Brain pericyte (primary cell): ENCODE results near the gene CSNK1A1.
"Not testable (repeated sequence)": the region's sequence is repeated elsewhere in the genome, so short reads cannot be mapped to it uniquely, and the experiment has no call there.

Source experiments
- DNase-seq: peaks from one replicate; pipeline ENCODE4 v3.0.0-alpha.2; 2012; ENCODE audit warnings: low read depth, low spot score

Gene CSNK1A1

DNA sequence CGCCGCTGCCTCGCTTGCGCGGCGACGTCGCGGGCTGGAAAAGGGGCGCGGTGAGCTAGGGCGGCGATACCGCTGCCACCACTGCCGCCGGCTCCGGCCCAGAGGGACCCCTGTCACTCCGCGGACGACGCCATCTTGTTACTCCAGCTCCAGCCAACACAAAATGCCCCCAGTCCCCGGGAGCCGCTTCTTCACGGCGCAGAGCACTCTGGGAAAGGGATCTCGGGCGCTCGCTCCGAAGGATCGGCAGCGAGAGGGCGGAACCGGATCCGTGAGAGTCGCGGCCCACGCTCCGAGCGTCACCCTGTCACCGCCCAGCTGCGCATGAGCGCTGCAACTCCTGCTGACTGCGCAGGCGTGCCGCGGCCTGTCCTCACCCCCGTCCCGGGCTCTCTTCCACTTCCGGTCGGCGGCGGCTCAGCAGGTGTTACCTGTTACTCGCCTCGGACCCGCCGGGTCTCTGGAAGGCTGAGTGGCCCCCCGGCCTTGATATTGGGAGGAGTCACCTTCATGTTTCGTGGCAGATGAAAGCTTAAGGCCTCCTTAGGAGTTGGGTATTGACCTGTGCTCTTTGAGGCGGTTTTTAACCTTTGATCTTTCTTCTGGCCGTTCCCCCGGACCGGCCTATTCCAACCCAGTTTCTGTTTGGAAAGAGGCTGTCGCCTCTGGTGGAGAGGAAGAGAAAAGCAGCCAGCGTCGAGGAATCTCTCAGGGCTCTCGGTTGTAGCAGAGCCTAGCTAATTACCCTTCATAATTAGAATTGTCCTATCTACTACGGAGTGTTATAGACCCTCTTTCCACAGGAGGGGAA, at the start of gene CSNK1A1:
Gene CSNK1A1 (minus strand): TSS at position 213 of the 811 bp plus-strand sequence. CDS start 475 bp downstream, outside the sequence.
- peak; percentile 98 for DNase-seq

DNA sequence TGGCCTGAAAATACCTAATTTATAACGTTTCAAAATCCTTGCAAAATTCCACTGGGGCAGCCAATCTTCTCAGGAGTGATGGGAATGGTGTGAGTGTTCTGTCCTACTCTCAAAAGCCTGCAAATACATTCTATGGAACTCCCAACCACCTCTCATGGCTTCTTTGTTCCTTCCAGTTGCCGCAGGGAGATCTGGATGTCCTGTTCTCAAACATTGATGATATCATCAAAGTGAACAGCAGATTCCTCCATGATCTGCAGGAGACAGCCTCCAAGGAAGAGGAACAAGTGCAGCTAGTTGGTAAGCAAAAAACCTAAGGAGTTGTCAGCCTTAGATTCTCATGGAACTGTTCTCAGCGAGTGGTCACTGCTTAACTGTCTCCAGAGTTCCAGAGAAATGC, 49.7 kb upstream of the CSNK1A1 start:
- no peak for DNase-seq

DNA sequence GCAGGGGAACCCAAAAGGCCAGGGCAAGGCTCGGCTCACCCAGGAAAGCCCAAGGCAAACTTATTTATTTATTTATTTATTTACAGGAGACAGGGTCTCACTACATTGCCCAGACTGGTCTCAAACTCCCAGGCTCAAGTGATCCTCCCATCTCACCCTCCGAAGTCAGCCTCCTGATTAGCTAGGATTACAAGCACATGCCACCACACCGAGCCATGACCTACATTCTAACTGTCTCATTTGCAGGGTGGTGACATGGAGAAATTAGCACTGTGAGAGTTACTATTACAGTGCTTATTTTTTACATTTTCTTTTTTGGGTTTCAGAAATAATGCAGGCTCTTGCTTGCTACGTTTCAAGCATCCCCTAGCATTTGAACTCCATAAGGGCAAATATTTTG, 48.1 kb upstream of the CSNK1A1 start:
- DNase-seq, result no peak

DNA sequence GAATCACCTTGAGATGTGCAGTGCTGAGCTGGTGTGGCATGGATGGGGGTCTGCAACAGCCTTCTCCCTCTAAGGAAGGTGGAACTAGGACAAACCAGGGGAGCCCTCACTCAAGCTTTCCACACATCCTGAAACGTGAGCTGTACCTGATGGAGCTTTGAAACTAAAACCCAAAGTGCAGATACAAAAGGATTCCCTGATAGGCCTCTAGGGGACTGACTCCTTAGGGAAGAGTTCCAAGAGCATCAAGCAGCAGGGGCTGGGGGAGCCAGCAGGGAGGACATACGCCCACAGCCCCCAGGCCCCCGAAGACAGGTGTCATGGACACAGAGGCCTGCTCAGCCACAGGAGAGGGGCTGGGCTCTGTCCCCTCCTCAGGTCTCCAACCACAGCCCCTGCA, 47.7 kb upstream of the CSNK1A1 start:
- no peak for DNase-seq

DNA sequence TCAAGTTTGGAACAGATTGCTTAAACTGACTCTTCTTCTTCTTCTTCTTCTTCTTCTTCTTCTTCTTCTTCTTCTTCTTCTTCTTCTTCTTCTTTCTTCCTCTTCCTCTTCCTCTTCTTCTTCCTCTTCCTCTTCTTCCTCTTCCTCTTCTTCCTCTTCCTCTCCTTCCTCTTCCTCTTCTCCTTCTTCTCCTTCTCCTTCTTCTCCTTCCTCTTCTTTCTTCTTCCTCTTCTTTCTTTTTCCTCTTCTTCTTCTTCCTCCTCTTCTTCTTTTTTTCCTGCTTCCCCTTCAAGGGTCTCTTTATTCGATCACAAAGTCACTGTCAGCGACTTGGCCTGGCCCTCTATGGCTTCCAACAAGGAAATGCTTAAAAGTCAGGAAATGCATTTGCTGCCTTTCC, 47.0 kb upstream of the CSNK1A1 start:
- DNase-seq, result not testable (repeated sequence)

DNA sequence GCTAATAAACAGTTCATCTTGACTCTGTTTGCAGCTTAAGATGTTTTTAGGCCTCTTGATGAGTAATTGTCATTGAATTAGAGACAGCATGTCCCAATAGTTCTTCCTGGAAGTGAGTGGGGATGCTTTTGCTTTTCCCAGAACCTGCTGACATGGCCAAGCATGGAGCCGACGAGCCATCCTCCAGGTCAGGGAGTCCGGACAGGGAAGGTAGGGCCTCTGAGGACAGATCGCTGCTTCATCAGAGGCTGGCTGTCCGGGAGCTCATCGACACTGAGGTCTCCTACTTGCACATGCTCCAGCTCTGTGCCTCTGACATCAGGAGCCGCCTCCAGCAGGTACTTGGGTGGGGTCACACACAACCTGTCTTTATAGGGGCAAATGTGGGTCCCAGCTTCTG, 46.4 kb upstream of the CSNK1A1 start:
- DNase-seq, result no peak

DNA sequence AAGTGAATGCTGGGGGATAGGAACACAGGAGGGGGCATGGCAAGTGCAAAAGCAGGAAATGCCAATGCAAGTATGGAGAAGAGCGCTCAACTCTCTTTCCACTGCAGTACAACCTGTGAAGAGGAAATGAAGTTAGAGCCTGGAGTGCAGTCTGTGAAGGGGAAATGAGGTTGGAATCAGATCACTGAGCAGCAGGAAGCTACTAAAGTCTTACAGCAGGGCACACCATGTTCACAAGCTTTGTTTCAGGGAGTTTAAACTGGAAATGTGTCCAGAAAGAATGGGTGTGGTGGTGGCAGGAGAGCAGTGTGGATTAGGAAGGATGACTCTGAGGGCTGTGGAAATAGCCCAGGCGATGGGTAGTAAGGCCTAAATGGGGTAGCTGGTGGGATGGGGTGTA, 45.5 kb upstream of the CSNK1A1 start:
- no peak for DNase-seq

DNA sequence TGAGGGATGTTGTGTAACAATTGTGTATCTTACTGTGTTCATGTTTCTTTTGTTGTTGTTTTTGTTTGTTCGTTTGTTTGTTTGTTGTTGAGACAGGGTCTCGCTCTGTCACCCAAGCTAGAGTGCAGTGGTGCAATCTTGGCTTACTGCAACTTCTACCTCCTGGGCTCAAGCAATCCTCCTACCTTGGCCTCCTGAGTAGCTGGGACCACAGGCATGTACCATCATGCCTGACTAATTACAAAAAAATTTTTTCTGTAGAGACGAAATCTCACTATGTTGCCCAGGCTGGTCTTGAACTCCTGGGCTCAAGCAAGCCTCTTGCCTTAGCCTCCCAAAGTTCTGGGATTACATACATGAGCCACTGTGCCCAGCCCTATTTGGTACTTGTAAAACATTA, 43.9 kb upstream of the CSNK1A1 start:
- not testable (repeated sequence) for DNase-seq

DNA sequence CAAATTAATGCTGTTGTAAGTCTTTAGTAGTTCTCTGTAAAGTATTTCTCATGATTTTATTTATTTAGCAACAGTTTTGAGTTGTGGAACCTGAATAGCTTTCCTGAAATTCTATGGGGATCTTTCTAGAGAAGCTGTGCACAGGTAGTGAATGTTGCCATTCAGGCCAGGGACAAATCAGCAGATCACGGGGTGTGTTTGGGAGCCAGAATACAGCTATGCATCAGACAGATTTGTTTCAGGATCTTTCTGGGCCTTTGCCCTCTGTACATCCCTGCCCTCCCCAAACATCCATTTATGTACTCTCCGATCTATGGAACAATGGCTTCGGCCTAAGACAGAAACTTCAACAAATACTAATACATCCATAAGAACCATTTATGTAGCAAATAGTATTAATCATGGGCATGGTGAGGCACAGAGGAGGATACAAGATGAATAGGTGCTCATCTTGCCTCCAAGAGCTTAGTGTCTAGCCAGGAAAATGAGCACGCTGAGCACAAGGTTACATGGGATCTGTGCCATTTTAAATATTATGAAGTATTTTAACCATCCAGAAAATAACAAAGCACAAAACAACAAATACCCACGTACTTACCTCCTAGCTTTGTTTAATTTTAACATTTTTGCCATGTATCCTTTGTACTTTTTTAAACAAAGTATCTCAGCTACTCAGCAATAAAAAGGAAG, 43.1 kb upstream of the CSNK1A1 start:
- no peak for DNase-seq

DNA sequence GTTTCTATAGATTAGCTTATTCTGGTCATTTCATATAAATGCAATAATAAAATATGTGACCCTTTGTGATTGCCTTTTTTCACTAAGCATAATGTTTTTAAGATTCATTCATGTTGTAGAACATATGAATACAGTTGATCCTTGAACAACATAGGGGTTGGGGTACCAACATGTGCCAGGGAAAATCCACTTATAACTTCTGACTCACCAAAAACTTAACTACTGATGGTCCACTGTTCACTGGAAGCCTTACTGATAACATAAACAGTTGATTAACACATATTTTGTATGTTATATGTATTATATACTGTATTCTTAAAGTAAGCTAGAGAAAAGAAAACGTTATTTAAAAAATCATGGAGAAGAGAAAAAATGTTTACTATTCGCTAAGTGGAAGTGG, 42.1 kb upstream of the CSNK1A1 start:
- DNase-seq, result no peak

DNA sequence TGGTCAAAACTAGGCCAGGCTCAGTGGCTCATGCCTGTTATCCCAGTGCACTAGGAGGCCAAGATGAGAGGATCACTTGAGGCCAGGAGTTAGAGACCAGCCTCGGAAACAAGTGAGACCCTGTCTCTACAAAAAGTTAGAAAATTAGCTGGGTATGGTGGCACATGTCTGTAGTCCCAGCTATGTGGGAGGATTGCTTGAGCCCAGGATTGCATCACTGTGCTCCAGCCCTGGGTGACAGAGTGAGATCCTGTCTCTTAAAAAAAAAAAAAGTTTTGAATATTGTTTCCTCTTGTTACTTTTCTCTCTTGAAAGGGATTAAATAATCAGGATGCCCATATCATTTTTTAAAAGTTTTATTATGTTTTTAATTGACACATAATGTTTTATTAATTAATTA, 37.7 kb upstream of the CSNK1A1 start:
- DNase-seq, result no peak

DNA sequence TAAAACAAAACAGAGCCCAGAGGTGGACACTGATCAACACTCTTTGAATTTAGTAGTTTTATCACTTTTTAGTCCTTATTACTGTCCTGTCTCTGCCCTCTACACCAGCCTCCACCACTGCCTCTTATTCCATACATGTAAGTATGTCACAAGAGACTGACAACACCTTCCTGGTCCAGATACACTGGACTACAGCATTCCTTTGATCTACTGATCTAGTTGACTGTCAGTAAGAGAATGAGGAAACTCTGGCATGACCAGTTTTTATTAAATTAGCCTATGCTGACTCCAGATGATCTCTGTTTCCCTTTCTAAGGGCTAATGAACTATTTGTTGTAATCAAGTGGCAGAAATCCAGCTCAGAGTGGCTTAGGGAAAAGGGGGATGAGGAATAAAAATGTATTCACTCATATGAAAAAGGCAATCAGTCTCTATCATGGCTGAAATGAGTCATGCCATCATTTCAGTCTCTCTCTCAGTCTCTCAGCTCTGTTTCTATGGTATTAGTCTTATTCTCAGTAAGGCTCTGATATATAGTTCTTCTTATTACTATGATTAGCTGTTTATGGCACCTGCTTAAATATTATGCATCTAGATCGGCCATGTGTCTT, 35.6 kb upstream of the CSNK1A1 start:
- DNase-seq, result no peak

DNA sequence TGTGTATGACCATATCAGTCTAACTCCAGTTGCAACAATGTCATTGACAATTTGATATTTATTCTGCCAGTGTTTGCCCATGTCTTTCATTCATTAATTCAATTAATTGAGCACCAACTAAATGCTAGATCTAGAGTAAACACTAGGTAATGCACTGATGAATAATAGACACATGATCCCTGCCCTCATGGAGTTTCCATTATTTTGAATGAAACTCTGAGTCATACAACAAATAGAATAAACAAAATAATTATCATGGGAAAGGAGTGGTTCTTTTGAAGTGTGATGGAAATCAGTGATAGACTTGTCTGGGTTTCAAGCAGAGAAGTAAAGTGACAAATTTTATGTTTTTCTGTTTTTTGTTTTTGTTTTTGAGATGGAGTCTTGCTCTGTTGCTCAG, 34.7 kb upstream of the CSNK1A1 start:
- DNase-seq, result no peak

DNA sequence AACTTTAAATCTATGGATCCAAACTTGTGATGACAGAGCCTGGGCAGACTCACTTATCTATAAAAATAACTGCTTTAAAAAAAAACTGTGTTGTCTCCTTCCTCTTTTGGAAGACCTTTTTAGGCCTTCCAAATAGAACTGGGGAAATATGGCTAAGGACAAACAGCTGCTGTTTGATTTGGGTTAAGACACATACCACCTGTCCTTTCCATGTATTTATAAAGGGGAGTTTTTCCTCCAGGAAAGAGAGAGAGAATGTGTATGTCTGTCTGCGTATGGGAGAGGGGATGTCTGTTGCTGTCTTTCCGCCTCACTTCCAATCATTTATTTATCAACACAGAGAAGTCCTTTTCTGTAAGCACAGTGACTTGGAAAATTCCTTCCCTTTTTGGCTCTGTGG, 32.9 kb upstream of the CSNK1A1 start:
- no peak for DNase-seq

DNA sequence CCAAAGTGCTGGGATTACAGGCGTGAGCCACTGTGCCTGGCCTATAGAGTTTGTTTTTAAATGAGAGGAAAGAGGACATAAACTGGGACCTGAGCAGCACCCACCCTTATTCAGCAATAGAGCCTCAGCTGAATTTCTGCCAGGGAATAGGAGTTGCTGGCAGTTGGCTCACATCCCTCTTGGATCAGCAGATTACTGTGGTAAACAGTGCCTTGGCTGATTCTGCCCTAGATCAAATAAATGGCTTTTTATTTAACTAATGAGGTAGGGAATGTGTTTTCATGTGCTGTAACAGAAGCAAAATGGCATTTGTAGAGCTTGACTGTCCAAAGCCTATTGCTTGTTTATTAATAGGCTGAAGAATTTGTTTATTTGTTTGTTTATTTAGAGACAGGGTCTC, 32.2 kb upstream of the CSNK1A1 start:
- no peak for DNase-seq

DNA sequence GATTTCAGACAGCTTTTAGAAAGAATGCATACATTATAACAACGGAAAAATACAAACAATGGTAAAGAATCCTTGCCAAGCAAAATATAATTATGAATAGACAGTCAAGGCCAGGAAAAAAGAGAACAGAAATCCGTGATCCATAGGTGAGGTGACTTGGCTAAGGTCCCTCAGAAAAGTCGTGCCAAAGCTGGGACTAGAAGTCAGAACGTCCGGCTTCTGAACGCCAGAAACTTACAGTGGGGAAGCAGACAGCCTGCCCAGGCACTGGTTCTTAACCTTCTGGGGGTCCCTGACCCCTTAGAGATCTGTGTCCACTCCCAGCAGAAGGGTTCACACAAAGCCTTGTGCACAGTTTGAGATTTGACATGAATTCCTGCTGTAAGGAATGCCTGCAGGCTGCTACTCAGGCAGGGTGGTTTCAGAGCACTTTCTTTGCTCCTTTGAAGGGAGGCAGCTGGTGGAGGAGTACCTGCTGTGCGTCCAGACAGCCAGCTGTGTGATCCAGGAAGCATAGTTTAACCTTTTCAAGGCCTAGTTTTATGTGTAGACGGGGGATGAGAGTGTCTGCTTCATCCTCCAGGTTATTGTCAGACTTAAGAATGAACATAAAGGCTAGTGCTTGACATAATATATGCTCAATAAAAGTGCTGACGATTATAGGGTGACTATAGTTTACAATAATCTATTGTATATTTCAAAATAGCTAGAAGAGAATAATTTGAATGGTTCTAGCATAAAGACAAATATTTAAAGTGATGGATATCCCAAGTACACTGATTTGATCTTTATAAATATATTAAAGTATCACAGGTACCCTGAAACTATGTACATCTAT, 30.9 kb upstream of the CSNK1A1 start:
- no peak for DNase-seq

DNA sequence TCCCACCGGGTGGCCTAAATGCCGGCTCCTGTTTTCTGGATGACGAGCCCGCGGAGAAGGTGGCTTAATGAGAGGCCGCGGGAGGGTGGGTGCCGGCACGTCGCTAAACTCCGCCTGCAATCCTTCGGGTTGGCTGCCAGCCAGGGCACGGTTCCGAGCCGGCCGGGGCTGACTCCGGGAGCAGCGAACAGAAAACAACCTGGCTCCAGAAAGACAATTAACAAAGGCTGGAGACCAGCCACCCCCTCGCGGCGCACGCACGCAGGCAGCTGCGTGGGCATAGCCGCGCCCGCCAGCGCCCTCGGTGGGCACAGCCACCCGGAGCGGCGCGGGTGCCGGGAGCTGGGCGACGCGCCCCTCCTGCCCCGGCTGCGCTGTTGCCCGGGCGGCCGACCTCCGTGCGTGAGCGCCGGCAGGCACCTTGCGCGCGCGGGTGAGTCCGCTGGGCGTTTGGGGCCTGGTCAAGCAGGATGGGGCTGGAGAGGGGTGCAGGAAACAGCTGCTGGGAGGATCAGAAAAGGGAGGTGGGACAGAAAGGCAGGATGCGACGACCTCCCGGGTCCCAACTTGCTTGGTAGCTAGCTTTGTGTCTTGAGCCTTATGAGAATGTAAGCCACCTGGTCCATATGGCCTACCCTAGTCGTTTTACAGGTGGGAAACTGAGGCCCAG, 30.1 kb upstream of the CSNK1A1 start, which contains the start of gene ARHGEF37:
Gene ARHGEF37 (plus strand): TSS at position 307 of the 670 bp plus-strand sequence. CDS start 16,272 bp downstream, outside the sequence.
- DNase-seq, result no peak

DNA sequence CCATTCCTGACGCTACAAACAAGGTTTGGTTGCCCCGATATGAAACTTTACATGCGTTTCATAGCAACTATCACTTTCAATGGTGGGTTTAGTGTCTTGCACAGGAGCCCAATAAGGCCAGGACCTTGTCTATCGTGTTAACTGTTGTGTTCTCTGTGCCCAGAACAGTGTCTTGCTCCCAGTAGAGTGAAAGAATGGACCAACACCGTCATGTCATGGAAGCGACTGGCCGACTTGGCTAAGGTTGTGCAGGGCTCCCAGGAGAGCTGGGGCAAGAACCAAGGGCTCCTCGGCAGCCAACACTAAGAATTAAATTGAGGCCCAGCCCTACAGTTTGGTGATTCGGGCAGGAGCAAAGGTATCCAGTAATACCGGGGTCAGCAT, 29.6 kb upstream of the CSNK1A1 start:
- DNase-seq, result no peak

DNA sequence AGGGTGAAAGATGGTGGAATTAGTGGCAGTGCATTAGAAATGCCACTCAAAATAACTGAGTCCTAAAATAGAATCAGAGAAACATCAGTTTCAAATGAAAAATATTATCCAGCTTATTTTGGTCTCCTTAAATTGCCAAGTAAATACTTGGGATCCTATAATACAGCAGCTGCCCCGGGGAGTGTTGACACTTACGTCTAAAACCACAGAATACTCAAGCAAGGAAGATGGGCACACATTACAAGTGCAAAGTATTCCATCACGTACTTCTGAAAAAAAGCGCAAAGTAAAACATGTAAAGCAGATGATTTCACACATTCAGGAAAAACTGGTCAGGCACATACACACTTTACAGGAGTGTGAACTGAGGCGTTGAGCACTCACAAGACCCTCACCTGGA, 27.7 kb upstream of the CSNK1A1 start:
- DNase-seq, result no peak

DNA sequence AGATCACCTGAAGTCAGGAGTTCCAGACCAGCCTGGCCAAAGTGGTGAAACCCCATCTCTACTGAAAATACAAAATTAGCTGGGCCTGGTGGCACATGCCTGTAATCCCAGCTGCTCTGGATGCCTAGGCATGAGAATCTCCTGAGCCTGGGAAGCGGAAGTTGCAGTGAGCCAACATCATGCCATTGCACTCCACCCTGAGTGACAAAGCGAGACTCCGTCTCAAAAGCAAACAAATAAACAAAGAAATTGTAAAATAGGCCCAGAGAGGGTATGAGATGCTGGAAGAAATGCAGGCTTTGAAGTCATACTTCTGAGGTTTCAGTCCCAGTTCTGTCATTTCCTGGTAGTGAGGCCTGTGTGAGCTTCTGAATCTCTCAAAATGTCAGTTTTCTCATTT, 24.8 kb upstream of the CSNK1A1 start:
- DNase-seq, result no peak

DNA sequence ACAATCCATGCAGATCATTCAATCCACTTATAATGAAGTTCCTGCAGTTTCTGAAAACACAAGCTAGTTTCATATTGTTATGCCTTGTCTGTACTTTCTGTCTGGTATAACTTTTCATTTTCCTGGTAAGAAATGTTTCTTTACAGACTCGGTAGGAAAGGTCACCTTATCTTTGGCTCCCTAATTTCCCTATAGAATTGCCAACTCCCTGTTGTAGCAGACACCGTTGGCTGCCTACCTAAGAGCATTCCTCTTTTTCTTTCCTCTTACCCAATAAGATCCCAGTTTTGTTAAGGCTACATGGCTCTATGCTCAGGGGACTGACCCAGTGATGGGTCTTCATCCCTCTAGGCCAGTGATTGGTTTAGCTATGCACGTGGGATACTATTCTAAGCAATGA, 23.9 kb upstream of the CSNK1A1 start:
- no peak for DNase-seq
